Liver (tissue), 9 donors: ENCODE measurements around the gene SIPA1L2. TPM values are rescaled to one million over a fixed set of nuclear protein-coding genes. Genes with fewer than 3 reads are reported as not detected.

Source experiments
- DNase-seq: peaks from one replicate; pipeline ENCODE4 v3.0.0-alpha.2; 2017; ENCODE audit warnings: low spot score
- H3K27ac ChIP-seq, 2 donors: one replicate each; pipeline ENCODE4 v1.7.0; 2013; ENCODE audit warnings: inconsistent platforms in 2 of 2, low read length in 2 of 2, control low read depth in 1 of 2, low read depth in 1 of 2, mild to moderate bottlenecking in 1 of 2
- H3K27me3 ChIP-seq, 4 donors: one replicate each; pipeline versions ENCODE4 v1.6.1 to v1.7.0; 2013; ENCODE audit warnings: low read length in 3 of 4, inconsistent platforms in 1 of 4, mild to moderate bottlenecking in 1 of 4, moderate library complexity in 1 of 4; ENCODE audit not compliant: control insufficient read depth in 4 of 4, insufficient read depth in 4 of 4
- H3K36me3 ChIP-seq, 4 donors: one replicate each; pipeline versions ENCODE4 v1.6.1 to v1.7.0; 2013; ENCODE audit warnings: low read length in 3 of 4, mild to moderate bottlenecking in 3 of 4, low read depth in 1 of 4, moderate library complexity in 1 of 4; ENCODE audit not compliant: control insufficient read depth in 4 of 4, insufficient read depth in 3 of 4
- H3K4me1 ChIP-seq, 4 donors: one replicate each; pipeline versions ENCODE4 v1.6.1 to v1.7.0; 2013; ENCODE audit warnings: low read length in 3 of 4, mild to moderate bottlenecking in 3 of 4, moderate library complexity in 1 of 4; ENCODE audit not compliant: control insufficient read depth in 4 of 4, insufficient read depth in 4 of 4
- H3K4me3 ChIP-seq, 3 donors: one replicate each; pipeline versions ENCODE4 v1.6.1 to v1.7.0; 2013; ENCODE audit warnings: low read length in 3 of 3, control low read depth in 1 of 3, low read depth in 1 of 3, mild to moderate bottlenecking in 1 of 3
- H3K9ac ChIP-seq, 2 donors: one replicate each; pipeline ENCODE4 v1.7.0; 2013; ENCODE audit warnings: low read length in 2 of 2, mild to moderate bottlenecking in 2 of 2, moderate library complexity in 2 of 2, control low read depth in 1 of 2, low read depth in 1 of 2
- H3K9me3 ChIP-seq, 4 donors: one replicate each; pipeline versions ENCODE4 v1.6.1 to v1.7.0; 2013; ENCODE audit warnings: low read length in 3 of 4; ENCODE audit not compliant: control insufficient read depth in 4 of 4
- ATF3 ChIP-seq: IDR thresholded peaks from 2 replicates; pipeline ENCODE4 v1.6.1; 2016; ENCODE audit warnings: antibody characterized with exemption
- CTCF ChIP-seq: fragments of 150-350 bp; IDR thresholded peaks from 2 replicates; pipeline ENCODE4 v1.5.1; 2017; ENCODE audit warnings: improper control_type of control experiment, low read depth, low read length; ENCODE audit not compliant: missing input control
- EGR1 ChIP-seq, 2 donors: IDR thresholded peaks; 2 replicates each; pipeline ENCODE4 v1.6.1; 2016 to 2018; ENCODE audit warnings: antibody characterized with exemption in 2 of 2, low read depth in 2 of 2
- FOXA1 ChIP-seq: IDR thresholded peaks from 2 replicates; pipeline ENCODE4 v1.6.1; 2016; ENCODE audit warnings: antibody characterized with exemption
- FOXA2 ChIP-seq: IDR thresholded peaks from 2 replicates; pipeline ENCODE4 v1.6.1; 2016; ENCODE audit warnings: antibody characterized with exemption
- GABPA ChIP-seq, 2 donors: IDR thresholded peaks in 1 of 2; conservative IDR thresholded peaks in 1 of 2; 2 replicates each; pipeline ENCODE4 v1.6.1; 2016; ENCODE audit warnings: antibody characterized with exemption in 2 of 2, mild to moderate bottlenecking in 1 of 2, moderate library complexity in 1 of 2
- HNF4A ChIP-seq, 2 donors: conservative IDR thresholded peaks; 2 replicates each; pipeline ENCODE4 v1.6.1; 2016; ENCODE audit warnings: antibody characterized with exemption in 2 of 2, mild to moderate bottlenecking in 2 of 2
- HNF4G ChIP-seq: IDR thresholded peaks from 2 replicates; pipeline ENCODE4 v1.6.1; 2016; ENCODE audit warnings: antibody characterized with exemption
- JUND ChIP-seq, 2 donors: IDR thresholded peaks; 2 replicates each; pipeline ENCODE4 v1.6.1; 2016; ENCODE audit warnings: antibody characterized with exemption in 2 of 2
- MAX ChIP-seq: IDR thresholded peaks from 2 replicates; pipeline ENCODE4 v1.6.1; 2016; ENCODE audit warnings: antibody characterized with exemption
- NR2F2 ChIP-seq: IDR thresholded peaks from 2 replicates; pipeline ENCODE4 v1.6.1; 2016; ENCODE audit warnings: antibody characterized with exemption
- REST ChIP-seq: IDR thresholded peaks from 2 replicates; pipeline ENCODE4 v1.6.1; 2016; ENCODE audit warnings: antibody characterized with exemption, mild to moderate bottlenecking
- RXRA ChIP-seq, 2 donors: IDR thresholded peaks; 2 replicates each; pipeline ENCODE4 v1.6.1; 2017 to 2018; ENCODE audit warnings: antibody characterized with exemption in 2 of 2, mild to moderate bottlenecking in 1 of 2
- SP1 ChIP-seq: IDR thresholded peaks from 2 replicates; pipeline ENCODE4 v1.6.1; 2018; ENCODE audit warnings: antibody characterized with exemption, mild to moderate bottlenecking
- TAF1 ChIP-seq: conservative IDR thresholded peaks from 2 replicates; pipeline ENCODE4 v1.6.1; 2016; ENCODE audit warnings: antibody characterized with exemption, mild to moderate bottlenecking
- YY1 ChIP-seq: IDR thresholded peaks from 2 replicates; pipeline ENCODE4 v1.6.1; 2016; ENCODE audit warnings: antibody characterized with exemption, mild to moderate bottlenecking
- ZBTB33 ChIP-seq: IDR thresholded peaks from 2 replicates; pipeline ENCODE4 v1.6.1; 2016; ENCODE audit warnings: antibody characterized with exemption
- WGBS: extraction: QIAGEN DNeasy Blood & Tissue Kit; methylation state at CpG from one replicate; pipeline ENCODE4 v1.1.7; 2013; 5-methylcytosine and 5-hydroxymethylcytosine counted together
- polyA plus RNA-seq, 2 donors: library from polyadenylated mRNA; stranded (reverse) in 1 of 2; unstranded in 1 of 2; fragments of 200-250 nt in 1 of 2; fragments of >200 nt in 1 of 2; fragmentation: Nextera tagmentation in 1 of 2; extraction: Ambion mirVana in 1 of 2; gene quantifications; one replicate each; pipeline versions ENCODE4 v1.2.1 to v1.2.3, GENCODE V29; 2013 to 2015
- total RNA-seq, 2 donors: library from RNA; depleted of rRNA; stranded (reverse); fragments of >200 nt; gene quantifications; one replicate each; pipeline ENCODE4 v1.2.3, GENCODE V29; 2014
- donor health status: healthy.
- donor health status: healthy.
- donor health status: healthy.
- donor health status: healthy.
- donor health status: healthy.

Gene SIPA1L2
- total and polyA plus RNA-seq, 4 donors, result 1.9 to 18.5 (median 4.0) TPM

- TF ChIP-seq ATF3 (no peak), REST (no peak), GABPA (IDR thresholded peaks at IDR 0.05 in 1 of 2, conservative IDR thresholded peaks at IDR 0.05 in 1 of 2) (no peak), HNF4G (no peak), CTCF (no peak), YY1 (no peak), EGR1 (IDR thresholded peaks at IDR 0.05; ENCODE audit: low read depth in 2 of 2) (no peak), MAX (no peak)
- H3K36me3 ChIP-seq, result no peaks in the 10 kb centered on the region
- 85% methylated on average over 3 of the region's 3 CpGs for WGBS
- no peak overlapping the region for H3K27ac ChIP-seq
- H3K4me1 ChIP-seq, result no peaks in the 10 kb centered on the region
- DNase-seq, result no peak
- H3K9ac ChIP-seq, result no peak overlapping the region
- no peak overlapping the region for H3K4me3 ChIP-seq
- no peaks in the 10 kb centered on the region for H3K9me3 ChIP-seq
- no peaks in the 10 kb centered on the region for H3K27me3 ChIP-seq
Observed at GRCh38 chr1:232598133-232598532, 31.8 kb downstream of the SIPA1L2 start.

- Histone ChIP-seq H3K27ac (no peak overlapping the region), H3K27me3 (no peaks in the 10 kb centered on the region), H3K4me3 (no peak overlapping the region), H3K9me3 (no peaks in the 10 kb centered on the region), H3K36me3 (no peaks in the 10 kb centered on the region), H3K9ac (no peak overlapping the region), H3K4me1 (no peaks in the 10 kb centered on the region)
- WGBS, result 94% methylated on average over 2 of the region's 2 CpGs
- no peak for DNase-seq
- TF ChIP-seq MAX, result no peak
- no peak for TF ChIP-seq CTCF
- no peak for TF ChIP-seq RXRA (IDR thresholded peaks at IDR 0.05)
- no peak for TF ChIP-seq TAF1
- TF ChIP-seq SP1, result no peak
- no peak for TF ChIP-seq REST
- TF ChIP-seq JUND (IDR thresholded peaks at IDR 0.05), result no peak
- no peak for TF ChIP-seq FOXA1
- no peak for TF ChIP-seq YY1
- TF ChIP-seq FOXA2, result no peak
- TF ChIP-seq HNF4A (conservative IDR thresholded peaks at IDR 0.05), result no peak
- no peak for TF ChIP-seq GABPA (IDR thresholded peaks at IDR 0.05 in 1 of 2, conservative IDR thresholded peaks at IDR 0.05 in 1 of 2)
- TF ChIP-seq ZBTB33, result no peak
- no peak for TF ChIP-seq HNF4G
- no peak for TF ChIP-seq NR2F2
- no peak for TF ChIP-seq ATF3
- TF ChIP-seq EGR1 (IDR thresholded peaks at IDR 0.05; ENCODE audit: low read depth in 2 of 2), result no peak
Observed at GRCh38 chr1:232597721-232598120, 32.2 kb downstream of the SIPA1L2 start.
